Thyroid gland (tissue), 4 donors: ENCODE results near the gene NMBR.

ENCODE experiments used
- POLR2A ChIP-seq, 2 donors: fragments of 450-650 bp; IDR thresholded peaks; one replicate each; pipeline ENCODE4 v1.6.1; 2017; ENCODE audit warnings: antibody characterized with exemption in 2 of 2, mild to moderate bottlenecking in 2 of 2, moderate library complexity in 1 of 2
- TF ChIP-seq, protein P1 (sequence below), 6 experiments: fragments of 200-600 bp in 3 of 6; fragments of 450-650 bp in 3 of 6; sonication (generic) in 3 of 6; IDR thresholded peaks; one replicate each; pipeline ENCODE4 v1.5.1; 2016 to 2019; ENCODE audit warnings: antibody characterized with exemption in 6 of 6, mild to moderate bottlenecking in 2 of 6, inconsistent platforms in 1 of 6, moderate library complexity in 1 of 6

DNA sequence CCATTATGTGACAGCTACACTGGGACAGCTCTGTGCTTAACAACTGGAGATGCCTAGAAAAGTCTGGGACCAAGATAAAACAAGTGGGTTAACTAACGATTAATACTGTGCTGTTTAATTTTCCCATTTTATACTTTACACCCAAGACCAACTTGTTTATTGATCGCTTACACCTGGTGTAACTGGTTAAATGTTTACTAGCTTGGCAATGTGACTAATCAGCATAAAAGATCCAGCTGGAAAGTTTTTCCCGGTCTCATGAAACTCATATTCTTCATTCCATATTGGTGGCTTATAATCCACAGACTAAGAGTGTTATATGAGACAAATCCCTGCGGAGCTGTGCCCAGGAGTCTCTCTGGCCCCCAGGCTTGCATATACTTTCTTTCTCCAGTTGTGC lies 115.9 kb downstream of the NMBR start:
- TF ChIP-seq POLR2A (IDR thresholded peaks at IDR 0.05), result no peak
- TF ChIP-seq, protein P1, sequence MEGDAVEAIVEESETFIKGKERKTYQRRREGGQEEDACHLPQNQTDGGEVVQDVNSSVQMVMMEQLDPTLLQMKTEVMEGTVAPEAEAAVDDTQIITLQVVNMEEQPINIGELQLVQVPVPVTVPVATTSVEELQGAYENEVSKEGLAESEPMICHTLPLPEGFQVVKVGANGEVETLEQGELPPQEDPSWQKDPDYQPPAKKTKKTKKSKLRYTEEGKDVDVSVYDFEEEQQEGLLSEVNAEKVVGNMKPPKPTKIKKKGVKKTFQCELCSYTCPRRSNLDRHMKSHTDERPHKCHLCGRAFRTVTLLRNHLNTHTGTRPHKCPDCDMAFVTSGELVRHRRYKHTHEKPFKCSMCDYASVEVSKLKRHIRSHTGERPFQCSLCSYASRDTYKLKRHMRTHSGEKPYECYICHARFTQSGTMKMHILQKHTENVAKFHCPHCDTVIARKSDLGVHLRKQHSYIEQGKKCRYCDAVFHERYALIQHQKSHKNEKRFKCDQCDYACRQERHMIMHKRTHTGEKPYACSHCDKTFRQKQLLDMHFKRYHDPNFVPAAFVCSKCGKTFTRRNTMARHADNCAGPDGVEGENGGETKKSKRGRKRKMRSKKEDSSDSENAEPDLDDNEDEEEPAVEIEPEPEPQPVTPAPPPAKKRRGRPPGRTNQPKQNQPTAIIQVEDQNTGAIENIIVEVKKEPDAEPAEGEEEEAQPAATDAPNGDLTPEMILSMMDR (IDR thresholded peaks at IDR 0.05), result no peak
